Measurements from ENCODE around the gene SLC39A8. TPM values are rescaled to one million over a fixed set of nuclear protein-coding genes. Genes with fewer than 3 reads are reported as not detected.
A peak's percentile ranks its signal among the peaks of the same experiment; 100 is the strongest.
"Not testable (repeated sequence)": the region's sequence is repeated elsewhere in the genome, so short reads cannot be mapped to it uniquely, and the experiment has no call there.

Gene SLC39A8
- 3.1 TPM for total RNA-seq

- peak; percentile 97 for ATAC-seq
Observed at GRCh38 chr4:102344954-102345794, at the start of gene SLC39A8. Gene SLC39A8 (minus strand): TSS chr4:102345482. CDS start chr4:102344662, 820 bp downstream.

GRCh38 chr4:102392033-102392744, 46.9 kb upstream of the SLC39A8 start:
- ATAC-seq, result no peak

- ATAC-seq, result peak; percentile 88
Observed at GRCh38 chr4:102390438-102390837, 45.2 kb upstream of the SLC39A8 start.

- no peak for ATAC-seq
Observed at GRCh38 chr4:102388611-102389010, 43.3 kb upstream of the SLC39A8 start.

- no peak for ATAC-seq
Observed at GRCh38 chr4:102387552-102388150, 42.4 kb upstream of the SLC39A8 start.

- no peak for ATAC-seq
Observed at GRCh38 chr4:102386966-102387365, 41.7 kb upstream of the SLC39A8 start.

GRCh38 chr4:102380253-102380652, 35.0 kb upstream of the SLC39A8 start:
- ATAC-seq, result not testable (repeated sequence)

- ATAC-seq, result no peak
Observed at GRCh38 chr4:102362922-102363432, 17.7 kb upstream of the SLC39A8 start.

- no peak for ATAC-seq
Observed at GRCh38 chr4:102358128-102358527, 12.8 kb upstream of the SLC39A8 start.

- not testable (repeated sequence) for ATAC-seq
Observed at GRCh38 chr4:102357637-102358036, 12.4 kb upstream of the SLC39A8 start.

- no peak for ATAC-seq
Observed at GRCh38 chr4:102356562-102357202, 11.4 kb upstream of the SLC39A8 start.

GRCh38 chr4:102355748-102356147, 10.5 kb upstream of the SLC39A8 start:
- no peak for ATAC-seq

GRCh38 chr4:102354671-102355454, 9.6 kb upstream of the SLC39A8 start:
- no peak for ATAC-seq

- no peak for ATAC-seq
Observed at GRCh38 chr4:102352781-102353180, 7.5 kb upstream of the SLC39A8 start.

- ATAC-seq, result no peak
Observed at GRCh38 chr4:102350634-102351033, 5.4 kb upstream of the SLC39A8 start.

GRCh38 chr4:102348701-102349100, 3.4 kb upstream of the SLC39A8 start:
- ATAC-seq, result no peak

GRCh38 chr4:102345795-102346100, 466 bp upstream of the SLC39A8 start:
- ATAC-seq, result no peak

- peak; percentile 77 for ATAC-seq
Observed at GRCh38 chr4:102344520-102344953, 745 bp downstream of the SLC39A8 start.

GRCh38 chr4:102343964-102344519, 1.2 kb downstream of the SLC39A8 start:
- no peak for ATAC-seq

GRCh38 chr4:102342404-102343074, 2.7 kb downstream of the SLC39A8 start:
- ATAC-seq, result no peak

- no peak for ATAC-seq
Observed at GRCh38 chr4:102341201-102341600, 4.1 kb downstream of the SLC39A8 start.
